A549 (cell line): ENCODE measurements around the gene KIF18A. TPM values are rescaled to one million over a fixed set of nuclear protein-coding genes. Genes with fewer than 3 reads are reported as not detected.

ENCODE experiments used
- ATOH8 ChIP-seq: fragments of 250-450 bp; sonication (Bioruptor Pico); IDR thresholded peaks from 2 replicates; pipeline ENCODE4 v1.5.0; 2020; ENCODE audit warnings: low read depth, mild to moderate bottlenecking, moderate library complexity
- BCL3 ChIP-seq: fragments of >200 bp; sonication (Bioruptor Twin); formaldehyde crosslinking; IDR thresholded peaks from 3 replicates; pipeline ENCODE4 v1.6.1; 2016
- BHLHE40 ChIP-seq: IDR thresholded peaks from 2 replicates; pipeline ENCODE4 v1.6.1; 2012; ENCODE audit warnings: low read depth, low read length, inconsistent platforms
- CEBPB ChIP-seq, 2 experiments: fragments of >200 bp in 1 of 2; sonication (Bioruptor Twin) in 1 of 2; formaldehyde crosslinking in 1 of 2; IDR thresholded peaks; 2 replicates each; pipeline ENCODE4 v1.6.1; 2012 to 2016
- EHMT2 ChIP-seq: fragments of 200-600 bp; sonication (generic); IDR thresholded peaks from 2 replicates; pipeline ENCODE4 v1.6.1; 2016; ENCODE audit warnings: antibody characterized with exemption, low read depth, mild to moderate bottlenecking, moderate library complexity
- ELK1 ChIP-seq: fragments of 150-350 bp; IDR thresholded peaks from 2 replicates; pipeline ENCODE4 v1.6.1; 2014; ENCODE audit warnings: low read depth, mild to moderate bottlenecking, low read length
- ESRRA ChIP-seq: fragments of 150-350 bp; IDR thresholded peaks from 2 replicates; pipeline ENCODE4 v1.6.1; 2014; ENCODE audit warnings: mild to moderate bottlenecking, low read length, borderline replicate concordance
- FOXS1 ChIP-seq: fragments of 250-450 bp; sonication (Bioruptor Pico); IDR thresholded peaks from 2 replicates; pipeline ENCODE4 v1.5.0; 2020; ENCODE audit warnings: mild to moderate bottlenecking, moderate library complexity
- GATA3 ChIP-seq: IDR thresholded peaks from 2 replicates; pipeline ENCODE4 v1.6.1; 2012; ENCODE audit warnings: borderline replicate concordance
- HDAC2 ChIP-seq: fragments of 200-600 bp; sonication (generic); IDR thresholded peaks from 2 replicates; pipeline ENCODE4 v1.6.1; 2016
- HES2 ChIP-seq: fragments of >200 bp; sonication (Bioruptor Twin); formaldehyde crosslinking; IDR thresholded peaks from 2 replicates; pipeline ENCODE4 v1.6.1; 2016
- HEYL ChIP-seq: fragments of 250-450 bp; sonication (Bioruptor Pico); IDR thresholded peaks from 2 replicates; pipeline ENCODE4 v1.8.0; 2021; ENCODE audit warnings: mild to moderate bottlenecking, moderate library complexity
- HOXB5 ChIP-seq: fragments of 250-450 bp; sonication (Bioruptor Pico); IDR thresholded peaks from 2 replicates; pipeline ENCODE4 v1.5.0; 2020; ENCODE audit warnings: mild to moderate bottlenecking, moderate library complexity
- JUNB ChIP-seq: fragments of >200 bp; sonication (Bioruptor Twin); formaldehyde crosslinking; IDR thresholded peaks from 2 replicates; pipeline ENCODE4 v1.6.1; 2016
- KDM1A ChIP-seq: fragments of 200-600 bp; sonication (generic); IDR thresholded peaks from 2 replicates; pipeline ENCODE4 v1.6.1; 2016; ENCODE audit warnings: low read depth, mild to moderate bottlenecking
- MAFK ChIP-seq: fragments of 450-650 bp; IDR thresholded peaks from 2 replicates; pipeline ENCODE4 v1.6.1; 2014; ENCODE audit not compliant: partially characterized antibody
- MAX ChIP-seq: IDR thresholded peaks from 2 replicates; pipeline ENCODE4 v1.6.1; 2012
- MAZ ChIP-seq: fragments of 150-350 bp; IDR thresholded peaks from 2 replicates; pipeline ENCODE4 v1.6.1; 2014; ENCODE audit warnings: antibody characterized with exemption, low read depth, low read length, borderline replicate concordance
- MYC ChIP-seq: IDR thresholded peaks from 2 replicates; pipeline ENCODE4 v1.6.1; 2012; ENCODE audit warnings: mild to moderate bottlenecking, inconsistent platforms, low read length, improper control_type of control experiment, borderline replicate concordance
- NFE2L2 ChIP-seq: fragments of 150-350 bp; conservative IDR thresholded peaks from 2 replicates; pipeline ENCODE4 v1.6.1; 2014; ENCODE audit warnings: low read length
- NPAS2 ChIP-seq: fragments of 250-450 bp; sonication (Bioruptor Pico); IDR thresholded peaks from 2 replicates; pipeline ENCODE4 v1.8.0; 2022; ENCODE audit warnings: mild to moderate bottlenecking, moderate library complexity, borderline replicate concordance
- PHF8 ChIP-seq: fragments of 200-600 bp; sonication (generic); IDR thresholded peaks from 2 replicates; pipeline ENCODE4 v1.6.1; 2016; ENCODE audit warnings: low read depth, mild to moderate bottlenecking, antibody characterized with exemption, moderate library complexity, borderline replicate concordance
- POLR2A ChIP-seq: IDR thresholded peaks from 2 replicates; pipeline ENCODE4 v1.6.1; 2012; ENCODE audit warnings: mild to moderate bottlenecking, low read length
- POLR2AphosphoS2 ChIP-seq: conservative IDR thresholded peaks from 2 replicates; pipeline ENCODE4 v1.6.1; 2012; ENCODE audit warnings: low read length, improper control_type of control experiment, inconsistent platforms
- RAD21 ChIP-seq, 2 experiments: fragments of >200 bp in 1 of 2; sonication (Bioruptor Twin) in 1 of 2; formaldehyde crosslinking in 1 of 2; IDR thresholded peaks in 1 of 2; conservative IDR thresholded peaks in 1 of 2; 2 replicates in 1 of 2; 3 replicates in 1 of 2; pipeline ENCODE4 v1.6.1; 2012 to 2018; ENCODE audit warnings: inconsistent platforms in 1 of 2
- RARB ChIP-seq: fragments of 250-450 bp; sonication (Bioruptor Pico); IDR thresholded peaks from 2 replicates; pipeline ENCODE4 v1.8.0; 2021; ENCODE audit warnings: mild to moderate bottlenecking, moderate library complexity
- RNF2 ChIP-seq: fragments of 200-600 bp; sonication (generic); IDR thresholded peaks from 2 replicates; pipeline ENCODE4 v1.6.1; 2016; ENCODE audit warnings: low read depth, mild to moderate bottlenecking, antibody characterized with exemption, moderate library complexity, borderline replicate concordance
- SMC3 ChIP-seq: fragments of >200 bp; sonication (Bioruptor Twin); formaldehyde crosslinking; IDR thresholded peaks from 3 replicates; pipeline ENCODE4 v1.6.1; 2018; ENCODE audit warnings: inconsistent platforms
- SREBF2 ChIP-seq: fragments of 450-650 bp; IDR thresholded peaks from 2 replicates; pipeline ENCODE4 v1.6.1; 2014; ENCODE audit warnings: mild to moderate bottlenecking, moderate library complexity
- TFCP2L1 ChIP-seq: fragments of 250-450 bp; sonication (Bioruptor Pico); IDR thresholded peaks from 2 replicates; pipeline ENCODE4 v1.5.0; 2021; ENCODE audit warnings: mild to moderate bottlenecking
- ZC3H11A ChIP-seq: fragments of 450-650 bp; IDR thresholded peaks from 2 replicates; pipeline ENCODE4 v1.6.1; 2014; ENCODE audit warnings: antibody characterized with exemption, mild to moderate bottlenecking
- ZNF302 ChIP-seq: fragments of 250-450 bp; sonication (Bioruptor Pico); IDR thresholded peaks from 2 replicates; pipeline ENCODE4 v1.9.0; 2021; ENCODE audit warnings: inconsistent platforms, mild to moderate bottlenecking, moderate library complexity
- ZSCAN20 ChIP-seq: fragments of 250-450 bp; sonication (Bioruptor Pico); IDR thresholded peaks from 2 replicates; pipeline ENCODE4 v1.8.0; 2022; ENCODE audit warnings: mild to moderate bottlenecking, moderate library complexity
- polyA plus RNA-seq, 4 experiments: library from polyadenylated mRNA; depleted of rRNA in 3 of 4; stranded (reverse); fragments of >200 nt; fragmentation: RNase III in 1 of 4; extraction: RNeasy Plus Mini Kit Qiagen cat#74134 plus additional on column Dnase treatment in 1 of 4; gene quantifications; 2 replicates in 3 of 4; 3 replicates in 1 of 4; pipeline ENCODE4 v1.2.3, GENCODE V29; 2011 to 2017
- TF ChIP-seq, protein P1 (sequence below): fragments of 200-600 bp; sonication (generic); IDR thresholded peaks from 2 replicates; pipeline ENCODE4 v1.6.1; 2016; ENCODE audit warnings: antibody characterized with exemption, mild to moderate bottlenecking, moderate library complexity
- TF ChIP-seq, protein P2 (sequence below): fragments of 450-650 bp; IDR thresholded peaks from 2 replicates; pipeline ENCODE4 v1.6.1; 2014; ENCODE audit warnings: antibody characterized with exemption

KIF18A gene
- polyA plus RNA-seq, 2 of the 4 experiments (the other 2 are of a cell fraction) = 24.8 to 47.2 TPM

- TF ChIP-seq ZSCAN20 (CRISPR knock-in tag) (no peak), KDM1A (no peak), ZC3H11A (0 out of 2 replicates have a peak, but pooled peaks have one; percentile 10), TFCP2L1 (CRISPR knock-in tag) (no peak), RAD21 (conservative IDR thresholded peaks at IDR 0.05 in 1 of 2, IDR thresholded peaks at IDR 0.05 in 1 of 2) (peak; percentile 54 to 62), RARB (CRISPR knock-in tag) (no peak), MYC (peak; percentile 49; the same call in 1 of the 2 replicates), HES2 (no peak), ZNF302 (CRISPR knock-in tag) (no peak), BHLHE40 (no peak), SREBF2 (no peak), HEYL (CRISPR knock-in tag) (no peak), NFE2L2 (no peak), PHF8 (peak; percentile 72; the same call in 1 of the 2 replicates), HOXB5 (CRISPR knock-in tag) (0 out of 2 replicates have a peak, but pooled peaks have one; percentile 29), MAZ (0 out of 2 replicates have a peak, but pooled peaks have one; percentile 31), JUNB (no peak), ESRRA (no peak), EHMT2 (no peak), MAFK (no peak), ATOH8 (CRISPR knock-in tag) (no peak), MAX (peak; percentile 95), POLR2AphosphoS2 (no peak), GATA3 (peak; percentile 64), NPAS2 (CRISPR knock-in tag) (no peak), FOXS1 (no peak), SMC3 (peak; percentile 51; the same call in 2 of the 3 replicates), HDAC2 (peak; percentile 24; the same call in 1 of the 2 replicates), CEBPB (IDR thresholded peaks at IDR 0.05) (peak in 1 of 2 experiments; percentile 36; a peak in 1 of 4 replicates), POLR2A (peak; percentile 65), BCL3 (peak; percentile 81; the same call in 2 of the 3 replicates), ELK1 (no peak), RNF2 (no peak)
- TF ChIP-seq, protein P1, sequence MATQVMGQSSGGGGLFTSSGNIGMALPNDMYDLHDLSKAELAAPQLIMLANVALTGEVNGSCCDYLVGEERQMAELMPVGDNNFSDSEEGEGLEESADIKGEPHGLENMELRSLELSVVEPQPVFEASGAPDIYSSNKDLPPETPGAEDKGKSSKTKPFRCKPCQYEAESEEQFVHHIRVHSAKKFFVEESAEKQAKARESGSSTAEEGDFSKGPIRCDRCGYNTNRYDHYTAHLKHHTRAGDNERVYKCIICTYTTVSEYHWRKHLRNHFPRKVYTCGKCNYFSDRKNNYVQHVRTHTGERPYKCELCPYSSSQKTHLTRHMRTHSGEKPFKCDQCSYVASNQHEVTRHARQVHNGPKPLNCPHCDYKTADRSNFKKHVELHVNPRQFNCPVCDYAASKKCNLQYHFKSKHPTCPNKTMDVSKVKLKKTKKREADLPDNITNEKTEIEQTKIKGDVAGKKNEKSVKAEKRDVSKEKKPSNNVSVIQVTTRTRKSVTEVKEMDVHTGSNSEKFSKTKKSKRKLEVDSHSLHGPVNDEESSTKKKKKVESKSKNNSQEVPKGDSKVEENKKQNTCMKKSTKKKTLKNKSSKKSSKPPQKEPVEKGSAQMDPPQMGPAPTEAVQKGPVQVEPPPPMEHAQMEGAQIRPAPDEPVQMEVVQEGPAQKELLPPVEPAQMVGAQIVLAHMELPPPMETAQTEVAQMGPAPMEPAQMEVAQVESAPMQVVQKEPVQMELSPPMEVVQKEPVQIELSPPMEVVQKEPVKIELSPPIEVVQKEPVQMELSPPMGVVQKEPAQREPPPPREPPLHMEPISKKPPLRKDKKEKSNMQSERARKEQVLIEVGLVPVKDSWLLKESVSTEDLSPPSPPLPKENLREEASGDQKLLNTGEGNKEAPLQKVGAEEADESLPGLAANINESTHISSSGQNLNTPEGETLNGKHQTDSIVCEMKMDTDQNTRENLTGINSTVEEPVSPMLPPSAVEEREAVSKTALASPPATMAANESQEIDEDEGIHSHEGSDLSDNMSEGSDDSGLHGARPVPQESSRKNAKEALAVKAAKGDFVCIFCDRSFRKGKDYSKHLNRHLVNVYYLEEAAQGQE = no peak
- TF ChIP-seq, protein P2, sequence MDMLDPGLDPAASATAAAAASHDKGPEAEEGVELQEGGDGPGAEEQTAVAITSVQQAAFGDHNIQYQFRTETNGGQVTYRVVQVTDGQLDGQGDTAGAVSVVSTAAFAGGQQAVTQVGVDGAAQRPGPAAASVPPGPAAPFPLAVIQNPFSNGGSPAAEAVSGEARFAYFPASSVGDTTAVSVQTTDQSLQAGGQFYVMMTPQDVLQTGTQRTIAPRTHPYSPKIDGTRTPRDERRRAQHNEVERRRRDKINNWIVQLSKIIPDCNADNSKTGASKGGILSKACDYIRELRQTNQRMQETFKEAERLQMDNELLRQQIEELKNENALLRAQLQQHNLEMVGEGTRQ = no peak
Observed at GRCh38 chr11:28110108-28110820, 2.3 kb upstream of the KIF18A start (continued).
